H1 (cell line): ENCODE measurements around the gene PDSS1. TPM values are rescaled to one million over a fixed set of nuclear protein-coding genes. Genes with fewer than 3 reads are reported as not detected.

Source experiments
- BACH1 ChIP-seq: IDR thresholded peaks from 2 replicates; pipeline ENCODE4 v1.6.1; 2012; ENCODE audit warnings: low read length, improper control_type of control experiment
- FOSL1 ChIP-seq: IDR thresholded peaks from 2 replicates; pipeline ENCODE4 v1.6.1; 2011; ENCODE audit warnings: mild to moderate bottlenecking, low read depth, low read length, moderate library complexity; ENCODE audit not compliant: insufficient read depth
- KDM4A ChIP-seq: IDR thresholded peaks from one replicate; pipeline ENCODE4 v1.7.1; 2012; ENCODE audit warnings: low read depth, mild to moderate bottlenecking, moderate library complexity, low read length, inconsistent platforms; ENCODE audit not compliant: severe bottlenecking
- KDM5A ChIP-seq: fragments of 200-600 bp; IDR thresholded peaks from 2 replicates; pipeline ENCODE4 v1.7.1; 2012; ENCODE audit warnings: mild to moderate bottlenecking, low read length, inconsistent platforms, mixed read lengths
- NANOG ChIP-seq: IDR thresholded peaks from 2 replicates; pipeline ENCODE4 v1.6.1; 2011; ENCODE audit warnings: low read length, low read depth, mild to moderate bottlenecking, inconsistent platforms; ENCODE audit not compliant: insufficient read depth, poor library complexity, severe bottlenecking
- TAF1 ChIP-seq: IDR thresholded peaks from 2 replicates; pipeline ENCODE4 v1.6.1; 2011; ENCODE audit warnings: mild to moderate bottlenecking, low read depth, low read length
- TBP ChIP-seq: IDR thresholded peaks from 2 replicates; pipeline ENCODE4 v1.6.1; 2011; ENCODE audit warnings: low read depth, low read length, improper control_type of control experiment
- polyA plus RNA-seq, 7 experiments: library from polyadenylated mRNA; depleted of rRNA in 3 of 7; stranded (reverse) in 5 of 7; unstranded in 2 of 7; fragments of >200 nt in 5 of 7; fragments of 200-250 nt in 2 of 7; gene quantifications; 1 replicate in 5 of 7; 2 replicates in 1 of 7; 4 replicates in 1 of 7; pipeline versions ENCODE4 v1.2.1 to v1.2.3, GENCODE V29; 2011 to 2013; ENCODE audit warnings: missing spikeins in 2 of 7, mixed read lengths in 2 of 7
- total RNA-seq: library from RNA; stranded (reverse); fragmentation: NEBNext Ultra II Directional; extraction: Animal tissue kit (Norgen Biotek cat#: 25700); gene quantifications from 2 replicates; pipeline ENCODE4 v1.2.1, GENCODE V29; 2021
- TF ChIP-seq, protein P1 (sequence below): fragments of 300-600 bp; sonication (generic); IDR thresholded peaks from 2 replicates; pipeline ENCODE4 v1.7.1; 2012; ENCODE audit warnings: low read length, moderate library complexity, mild to moderate bottlenecking, inconsistent platforms; ENCODE audit not compliant: insufficient replicate concordance
- TF ChIP-seq, protein P2 (sequence below): IDR thresholded peaks from 2 replicates; pipeline ENCODE4 v1.6.1; 2012; ENCODE audit warnings: inconsistent platforms

The PDSS1 gene
- total and polyA plus RNA-seq, 2 of the 8 experiments (the other 6 are each of a cell fraction or from before 2014, with no cell fraction given) = 21.3 to 26.0 TPM

DNA sequence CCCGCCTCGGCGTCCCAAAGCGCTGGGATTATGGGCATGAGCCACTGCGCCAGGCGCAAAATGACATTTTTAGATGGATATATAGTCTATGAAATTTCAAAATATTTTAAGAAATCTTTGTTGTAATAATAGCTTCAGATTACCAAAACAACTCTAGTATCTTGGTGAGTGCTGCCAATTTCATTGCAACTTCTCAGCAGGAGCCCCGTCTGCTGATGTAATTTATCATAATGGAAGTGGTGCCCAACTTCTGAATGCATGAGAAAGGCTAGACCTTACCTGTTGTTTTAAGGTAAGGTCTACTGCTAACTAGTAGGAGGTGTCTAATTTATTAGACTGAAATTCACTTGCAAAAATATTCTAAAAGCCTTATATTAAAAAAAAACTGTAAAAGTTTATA is 20.0 kb downstream of the PDSS1 start (continued):
- TF ChIP-seq, protein P1, sequence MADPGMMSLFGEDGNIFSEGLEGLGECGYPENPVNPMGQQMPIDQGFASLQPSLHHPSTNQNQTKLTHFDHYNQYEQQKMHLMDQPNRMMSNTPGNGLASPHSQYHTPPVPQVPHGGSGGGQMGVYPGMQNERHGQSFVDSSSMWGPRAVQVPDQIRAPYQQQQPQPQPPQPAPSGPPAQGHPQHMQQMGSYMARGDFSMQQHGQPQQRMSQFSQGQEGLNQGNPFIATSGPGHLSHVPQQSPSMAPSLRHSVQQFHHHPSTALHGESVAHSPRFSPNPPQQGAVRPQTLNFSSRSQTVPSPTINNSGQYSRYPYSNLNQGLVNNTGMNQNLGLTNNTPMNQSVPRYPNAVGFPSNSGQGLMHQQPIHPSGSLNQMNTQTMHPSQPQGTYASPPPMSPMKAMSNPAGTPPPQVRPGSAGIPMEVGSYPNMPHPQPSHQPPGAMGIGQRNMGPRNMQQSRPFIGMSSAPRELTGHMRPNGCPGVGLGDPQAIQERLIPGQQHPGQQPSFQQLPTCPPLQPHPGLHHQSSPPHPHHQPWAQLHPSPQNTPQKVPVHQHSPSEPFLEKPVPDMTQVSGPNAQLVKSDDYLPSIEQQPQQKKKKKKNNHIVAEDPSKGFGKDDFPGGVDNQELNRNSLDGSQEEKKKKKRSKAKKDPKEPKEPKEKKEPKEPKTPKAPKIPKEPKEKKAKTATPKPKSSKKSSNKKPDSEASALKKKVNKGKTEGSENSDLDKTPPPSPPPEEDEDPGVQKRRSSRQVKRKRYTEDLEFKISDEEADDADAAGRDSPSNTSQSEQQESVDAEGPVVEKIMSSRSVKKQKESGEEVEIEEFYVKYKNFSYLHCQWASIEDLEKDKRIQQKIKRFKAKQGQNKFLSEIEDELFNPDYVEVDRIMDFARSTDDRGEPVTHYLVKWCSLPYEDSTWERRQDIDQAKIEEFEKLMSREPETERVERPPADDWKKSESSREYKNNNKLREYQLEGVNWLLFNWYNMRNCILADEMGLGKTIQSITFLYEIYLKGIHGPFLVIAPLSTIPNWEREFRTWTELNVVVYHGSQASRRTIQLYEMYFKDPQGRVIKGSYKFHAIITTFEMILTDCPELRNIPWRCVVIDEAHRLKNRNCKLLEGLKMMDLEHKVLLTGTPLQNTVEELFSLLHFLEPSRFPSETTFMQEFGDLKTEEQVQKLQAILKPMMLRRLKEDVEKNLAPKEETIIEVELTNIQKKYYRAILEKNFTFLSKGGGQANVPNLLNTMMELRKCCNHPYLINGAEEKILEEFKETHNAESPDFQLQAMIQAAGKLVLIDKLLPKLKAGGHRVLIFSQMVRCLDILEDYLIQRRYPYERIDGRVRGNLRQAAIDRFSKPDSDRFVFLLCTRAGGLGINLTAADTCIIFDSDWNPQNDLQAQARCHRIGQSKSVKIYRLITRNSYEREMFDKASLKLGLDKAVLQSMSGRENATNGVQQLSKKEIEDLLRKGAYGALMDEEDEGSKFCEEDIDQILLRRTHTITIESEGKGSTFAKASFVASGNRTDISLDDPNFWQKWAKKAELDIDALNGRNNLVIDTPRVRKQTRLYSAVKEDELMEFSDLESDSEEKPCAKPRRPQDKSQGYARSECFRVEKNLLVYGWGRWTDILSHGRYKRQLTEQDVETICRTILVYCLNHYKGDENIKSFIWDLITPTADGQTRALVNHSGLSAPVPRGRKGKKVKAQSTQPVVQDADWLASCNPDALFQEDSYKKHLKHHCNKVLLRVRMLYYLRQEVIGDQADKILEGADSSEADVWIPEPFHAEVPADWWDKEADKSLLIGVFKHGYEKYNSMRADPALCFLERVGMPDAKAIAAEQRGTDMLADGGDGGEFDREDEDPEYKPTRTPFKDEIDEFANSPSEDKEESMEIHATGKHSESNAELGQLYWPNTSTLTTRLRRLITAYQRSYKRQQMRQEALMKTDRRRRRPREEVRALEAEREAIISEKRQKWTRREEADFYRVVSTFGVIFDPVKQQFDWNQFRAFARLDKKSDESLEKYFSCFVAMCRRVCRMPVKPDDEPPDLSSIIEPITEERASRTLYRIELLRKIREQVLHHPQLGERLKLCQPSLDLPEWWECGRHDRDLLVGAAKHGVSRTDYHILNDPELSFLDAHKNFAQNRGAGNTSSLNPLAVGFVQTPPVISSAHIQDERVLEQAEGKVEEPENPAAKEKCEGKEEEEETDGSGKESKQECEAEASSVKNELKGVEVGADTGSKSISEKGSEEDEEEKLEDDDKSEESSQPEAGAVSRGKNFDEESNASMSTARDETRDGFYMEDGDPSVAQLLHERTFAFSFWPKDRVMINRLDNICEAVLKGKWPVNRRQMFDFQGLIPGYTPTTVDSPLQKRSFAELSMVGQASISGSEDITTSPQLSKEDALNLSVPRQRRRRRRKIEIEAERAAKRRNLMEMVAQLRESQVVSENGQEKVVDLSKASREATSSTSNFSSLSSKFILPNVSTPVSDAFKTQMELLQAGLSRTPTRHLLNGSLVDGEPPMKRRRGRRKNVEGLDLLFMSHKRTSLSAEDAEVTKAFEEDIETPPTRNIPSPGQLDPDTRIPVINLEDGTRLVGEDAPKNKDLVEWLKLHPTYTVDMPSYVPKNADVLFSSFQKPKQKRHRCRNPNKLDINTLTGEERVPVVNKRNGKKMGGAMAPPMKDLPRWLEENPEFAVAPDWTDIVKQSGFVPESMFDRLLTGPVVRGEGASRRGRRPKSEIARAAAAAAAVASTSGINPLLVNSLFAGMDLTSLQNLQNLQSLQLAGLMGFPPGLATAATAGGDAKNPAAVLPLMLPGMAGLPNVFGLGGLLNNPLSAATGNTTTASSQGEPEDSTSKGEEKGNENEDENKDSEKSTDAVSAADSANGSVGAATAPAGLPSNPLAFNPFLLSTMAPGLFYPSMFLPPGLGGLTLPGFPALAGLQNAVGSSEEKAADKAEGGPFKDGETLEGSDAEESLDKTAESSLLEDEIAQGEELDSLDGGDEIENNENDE = no peak
- TF ChIP-seq NANOG = no peak
- TF ChIP-seq FOSL1 = no peak
- no peak for TF ChIP-seq KDM5A
- TF ChIP-seq, protein P2, sequence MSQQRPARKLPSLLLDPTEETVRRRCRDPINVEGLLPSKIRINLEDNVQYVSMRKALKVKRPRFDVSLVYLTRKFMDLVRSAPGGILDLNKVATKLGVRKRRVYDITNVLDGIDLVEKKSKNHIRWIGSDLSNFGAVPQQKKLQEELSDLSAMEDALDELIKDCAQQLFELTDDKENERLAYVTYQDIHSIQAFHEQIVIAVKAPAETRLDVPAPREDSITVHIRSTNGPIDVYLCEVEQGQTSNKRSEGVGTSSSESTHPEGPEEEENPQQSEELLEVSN = no peak
- no peak for TF ChIP-seq KDM4A
- no peak for TF ChIP-seq BACH1
- TF ChIP-seq TAF1 = no peak
- no peak for TF ChIP-seq TBP
- TF ChIP-seq, all 59 proteins: peak for 0
